Renal pelvis (tissue), 4 donors: Measurements from ENCODE around the gene KRTAP5-5. TPM values are rescaled to one million over a fixed set of nuclear protein-coding genes. Genes with fewer than 3 reads are reported as not detected.
"Not testable (repeated sequence)": the region's sequence is repeated elsewhere in the genome, so short reads cannot be mapped to it uniquely, and the experiment has no call there.

Experiments used
- DNase-seq: peaks from one replicate; pipeline ENCODE4 v3.0.0-alpha.2; 2013
- polyA plus RNA-seq, 3 donors: library from polyadenylated mRNA; unstranded; fragments of 120-200 nt; gene quantifications; one replicate each; pipeline ENCODE4 v1.2.1, GENCODE V29; 2013; ENCODE audit not compliant: insufficient read length in 3 of 3

KRTAP5-5 gene
- polyA plus RNA-seq, 3 donors: not detected

- DNase-seq: no peak
These were observed 26.5 kb downstream of the KRTAP5-5 start for GRCh38 chr11:1656061-1656441.

- DNase-seq: no peak
These were observed 27.1 kb downstream of the KRTAP5-5 start for GRCh38 chr11:1656670-1657069.

- no peak for DNase-seq
These were observed 29.9 kb downstream of the KRTAP5-5 start for GRCh38 chr11:1659506-1659905.

- DNase-seq: no peak
These were observed 30.7 kb downstream of the KRTAP5-5 start for GRCh38 chr11:1660111-1660867.

GRCh38 chr11:1661454-1662269 is 32.1 kb downstream of the KRTAP5-5 start:
- not testable (repeated sequence) for DNase-seq

GRCh38 chr11:1662699-1663283 is 33.2 kb downstream of the KRTAP5-5 start:
- DNase-seq: not testable (repeated sequence)

GRCh38 chr11:1665313-1665712 is 35.7 kb downstream of the KRTAP5-5 start:
- no peak for DNase-seq

- DNase-seq: no peak
These were observed 37.7 kb downstream of the KRTAP5-5 start for GRCh38 chr11:1667121-1667850.

- DNase-seq: peak; percentile 77
These were observed 38.3 kb downstream of the KRTAP5-5 start for GRCh38 chr11:1667906-1668305.

GRCh38 chr11:1668911-1669473 is 39.4 kb downstream of the KRTAP5-5 start:
- DNase-seq: no peak

- DNase-seq: no peak
These were observed 40.1 kb downstream of the KRTAP5-5 start for GRCh38 chr11:1669546-1670218.

- not testable (repeated sequence) for DNase-seq
These were observed 40.9 kb downstream of the KRTAP5-5 start for GRCh38 chr11:1670457-1670856.

GRCh38 chr11:1670905-1671371 is 41.4 kb downstream of the KRTAP5-5 start:
- no peak for DNase-seq

- DNase-seq: no peak
These were observed 42.1 kb downstream of the KRTAP5-5 start for GRCh38 chr11:1671658-1672057.

GRCh38 chr11:1672613-1673350 is 43.2 kb downstream of the KRTAP5-5 start:
- no peak for DNase-seq

- no peak for DNase-seq
These were observed 44.0 kb downstream of the KRTAP5-5 start for GRCh38 chr11:1673446-1674172.

GRCh38 chr11:1674173-1675131 is 44.9 kb downstream of the KRTAP5-5 start:
- no peak for DNase-seq

- DNase-seq: no peak
These were observed 46.1 kb downstream of the KRTAP5-5 start for GRCh38 chr11:1675536-1676228.
